Liver (tissue), 9 donors: ENCODE data around the gene KIF2C. TPM values are rescaled to one million over a fixed set of nuclear protein-coding genes. Genes with fewer than 3 reads are reported as not detected.

ENCODE experiments used
- DNase-seq: peaks from one replicate; pipeline ENCODE4 v3.0.0-alpha.2; 2017; ENCODE audit warnings: low spot score
- H3K27ac ChIP-seq, 2 donors: one replicate each; pipeline ENCODE4 v1.7.0; 2013; ENCODE audit warnings: inconsistent platforms in 2 of 2, low read length in 2 of 2, control low read depth in 1 of 2, low read depth in 1 of 2, mild to moderate bottlenecking in 1 of 2
- H3K27me3 ChIP-seq, 4 donors: one replicate each; pipeline versions ENCODE4 v1.6.1 to v1.7.0; 2013; ENCODE audit warnings: low read length in 3 of 4, inconsistent platforms in 1 of 4, mild to moderate bottlenecking in 1 of 4, moderate library complexity in 1 of 4; ENCODE audit not compliant: control insufficient read depth in 4 of 4, insufficient read depth in 4 of 4
- H3K36me3 ChIP-seq, 4 donors: one replicate each; pipeline versions ENCODE4 v1.6.1 to v1.7.0; 2013; ENCODE audit warnings: low read length in 3 of 4, mild to moderate bottlenecking in 3 of 4, low read depth in 1 of 4, moderate library complexity in 1 of 4; ENCODE audit not compliant: control insufficient read depth in 4 of 4, insufficient read depth in 3 of 4
- H3K4me1 ChIP-seq, 4 donors: one replicate each; pipeline versions ENCODE4 v1.6.1 to v1.7.0; 2013; ENCODE audit warnings: low read length in 3 of 4, mild to moderate bottlenecking in 3 of 4, moderate library complexity in 1 of 4; ENCODE audit not compliant: control insufficient read depth in 4 of 4, insufficient read depth in 4 of 4
- H3K4me3 ChIP-seq, 3 donors: one replicate each; pipeline versions ENCODE4 v1.6.1 to v1.7.0; 2013; ENCODE audit warnings: low read length in 3 of 3, control low read depth in 1 of 3, low read depth in 1 of 3, mild to moderate bottlenecking in 1 of 3
- H3K9ac ChIP-seq, 2 donors: one replicate each; pipeline ENCODE4 v1.7.0; 2013; ENCODE audit warnings: low read length in 2 of 2, mild to moderate bottlenecking in 2 of 2, moderate library complexity in 2 of 2, control low read depth in 1 of 2, low read depth in 1 of 2
- H3K9me3 ChIP-seq, 4 donors: one replicate each; pipeline versions ENCODE4 v1.6.1 to v1.7.0; 2013; ENCODE audit warnings: low read length in 3 of 4; ENCODE audit not compliant: control insufficient read depth in 4 of 4
- ATF3 ChIP-seq: IDR thresholded peaks from 2 replicates; pipeline ENCODE4 v1.6.1; 2016; ENCODE audit warnings: antibody characterized with exemption
- CTCF ChIP-seq: fragments of 150-350 bp; IDR thresholded peaks from 2 replicates; pipeline ENCODE4 v1.5.1; 2017; ENCODE audit warnings: improper control_type of control experiment, low read depth, low read length; ENCODE audit not compliant: missing input control
- EGR1 ChIP-seq, 2 donors: IDR thresholded peaks; 2 replicates each; pipeline ENCODE4 v1.6.1; 2016 to 2018; ENCODE audit warnings: antibody characterized with exemption in 2 of 2, low read depth in 2 of 2
- FOXA1 ChIP-seq: IDR thresholded peaks from 2 replicates; pipeline ENCODE4 v1.6.1; 2016; ENCODE audit warnings: antibody characterized with exemption
- FOXA2 ChIP-seq: IDR thresholded peaks from 2 replicates; pipeline ENCODE4 v1.6.1; 2016; ENCODE audit warnings: antibody characterized with exemption
- GABPA ChIP-seq, 2 donors: IDR thresholded peaks in 1 of 2; conservative IDR thresholded peaks in 1 of 2; 2 replicates each; pipeline ENCODE4 v1.6.1; 2016; ENCODE audit warnings: antibody characterized with exemption in 2 of 2, mild to moderate bottlenecking in 1 of 2, moderate library complexity in 1 of 2
- HNF4A ChIP-seq, 2 donors: conservative IDR thresholded peaks; 2 replicates each; pipeline ENCODE4 v1.6.1; 2016; ENCODE audit warnings: antibody characterized with exemption in 2 of 2, mild to moderate bottlenecking in 2 of 2
- JUND ChIP-seq, 2 donors: IDR thresholded peaks; 2 replicates each; pipeline ENCODE4 v1.6.1; 2016; ENCODE audit warnings: antibody characterized with exemption in 2 of 2
- NR2F2 ChIP-seq: IDR thresholded peaks from 2 replicates; pipeline ENCODE4 v1.6.1; 2016; ENCODE audit warnings: antibody characterized with exemption
- RAD21 ChIP-seq, 2 donors: IDR thresholded peaks; 2 replicates each; pipeline ENCODE4 v1.6.1; 2016; ENCODE audit warnings: antibody characterized with exemption in 2 of 2, mild to moderate bottlenecking in 2 of 2
- REST ChIP-seq: IDR thresholded peaks from 2 replicates; pipeline ENCODE4 v1.6.1; 2016; ENCODE audit warnings: antibody characterized with exemption, mild to moderate bottlenecking
- TAF1 ChIP-seq: conservative IDR thresholded peaks from 2 replicates; pipeline ENCODE4 v1.6.1; 2016; ENCODE audit warnings: antibody characterized with exemption, mild to moderate bottlenecking
- YY1 ChIP-seq: IDR thresholded peaks from 2 replicates; pipeline ENCODE4 v1.6.1; 2016; ENCODE audit warnings: antibody characterized with exemption, mild to moderate bottlenecking
- ZBTB33 ChIP-seq: IDR thresholded peaks from 2 replicates; pipeline ENCODE4 v1.6.1; 2016; ENCODE audit warnings: antibody characterized with exemption
- WGBS: extraction: QIAGEN DNeasy Blood & Tissue Kit; methylation state at CpG from one replicate; pipeline ENCODE4 v1.1.7; 2013; 5-methylcytosine and 5-hydroxymethylcytosine counted together
- polyA plus RNA-seq, 2 donors: library from polyadenylated mRNA; stranded (reverse) in 1 of 2; unstranded in 1 of 2; fragments of 200-250 nt in 1 of 2; fragments of >200 nt in 1 of 2; fragmentation: Nextera tagmentation in 1 of 2; extraction: Ambion mirVana in 1 of 2; gene quantifications; one replicate each; pipeline versions ENCODE4 v1.2.1 to v1.2.3, GENCODE V29; 2013 to 2015
- total RNA-seq, 2 donors: library from RNA; depleted of rRNA; stranded (reverse); fragments of >200 nt; gene quantifications; one replicate each; pipeline ENCODE4 v1.2.3, GENCODE V29; 2014
- donor health status: healthy.
- donor health status: healthy.
- donor health status: healthy.
- donor health status: healthy.
- donor health status: healthy.

KIF2C gene
- total and polyA plus RNA-seq, 4 donors = 0.17 to 26.7 (median 0.73) TPM

GRCh38 chr1:44757420-44757819 lies 17.8 kb downstream of the KIF2C start:
- no peak overlapping the region for H3K4me3 ChIP-seq
- no peak overlapping the region for H3K9ac ChIP-seq
- H3K9me3 ChIP-seq = no peaks in the 10 kb centered on the region
- H3K36me3 ChIP-seq = no peaks in the 10 kb centered on the region
- H3K4me1 ChIP-seq = no peaks in the 10 kb centered on the region
- WGBS = 95% methylated on average over 2 of the region's 2 CpGs
- no peak for TF ChIP-seq YY1
- H3K27me3 ChIP-seq = no peaks in the 10 kb centered on the region
- no peak for DNase-seq
- H3K27ac ChIP-seq = no peak overlapping the region

GRCh38 chr1:44759077-44759476 lies 19.4 kb downstream of the KIF2C start:
- no peak for DNase-seq
- Histone ChIP-seq H3K9ac (no peak overlapping the region), H3K27me3 (no peaks in the 10 kb centered on the region), H3K4me3 (no peak overlapping the region), H3K36me3 (no peaks in the 10 kb centered on the region), H3K4me1 (no peaks in the 10 kb centered on the region), H3K9me3 (no peaks in the 10 kb centered on the region), H3K27ac (no peak overlapping the region)
- no peak for TF ChIP-seq CTCF
- TF ChIP-seq FOXA1 = no peak
- TF ChIP-seq ZBTB33 = no peak
- no peak for TF ChIP-seq FOXA2
- TF ChIP-seq NR2F2 = no peak
- TF ChIP-seq HNF4A (conservative IDR thresholded peaks at IDR 0.05) = no peak
- TF ChIP-seq REST = no peak
- no peak for TF ChIP-seq EGR1 (IDR thresholded peaks at IDR 0.05; ENCODE audit: low read depth in 2 of 2)
- no peak for TF ChIP-seq RAD21 (IDR thresholded peaks at IDR 0.05)
- no peak for TF ChIP-seq ATF3
- TF ChIP-seq GABPA (IDR thresholded peaks at IDR 0.05 in 1 of 2, conservative IDR thresholded peaks at IDR 0.05 in 1 of 2) = no peak
- no peak for TF ChIP-seq JUND (IDR thresholded peaks at IDR 0.05)
- no peak for TF ChIP-seq TAF1
- no peak for TF ChIP-seq YY1
- WGBS = 91% methylated on average over 11 of the region's 11 CpGs
